SJSA1 (cell line): ENCODE data around the gene APC2. TPM values are rescaled to one million over a fixed set of nuclear protein-coding genes. Genes with fewer than 3 reads are reported as not detected.
"Not testable (repeated sequence)": the region's sequence is repeated elsewhere in the genome, so short reads cannot be mapped to it uniquely, and the experiment has no call there.

Source experiments
- DNase-seq, 2 experiments: peaks; one replicate each; pipeline ENCODE4 v3.0.0-alpha.2; 2015 to 2020; ENCODE audit warnings: low spot score in 2 of 2, low read depth in 1 of 2
- H3K27ac ChIP-seq: fragments of 250-450 bp; sonication (Bioruptor Pico); 2 replicates; pipeline ENCODE4 v1.5.1; 2020; ENCODE audit warnings: mild to moderate bottlenecking, moderate library complexity
- H3K27me3 ChIP-seq: fragments of 250-450 bp; sonication (Bioruptor Pico); replicated peaks from 2 replicates; pipeline ENCODE4 v1.5.1; 2020; ENCODE audit warnings: mild to moderate bottlenecking, moderate library complexity
- H3K36me3 ChIP-seq: fragments of 250-450 bp; sonication (Bioruptor Pico); 2 replicates; pipeline ENCODE4 v1.5.1; 2020; ENCODE audit warnings: mild to moderate bottlenecking
- H3K4me1 ChIP-seq: fragments of 250-450 bp; sonication (Bioruptor Pico); replicated peaks from 2 replicates; pipeline ENCODE4 v1.6.1; 2021; ENCODE audit warnings: mild to moderate bottlenecking
- H3K4me3 ChIP-seq: fragments of 250-450 bp; sonication (Bioruptor Pico); 2 replicates; pipeline ENCODE4 v1.5.1; 2020; ENCODE audit warnings: mild to moderate bottlenecking
- H3K9me3 ChIP-seq: fragments of 250-450 bp; sonication (Bioruptor Pico); replicated peaks from 2 replicates; pipeline ENCODE4 v1.5.1; 2020; ENCODE audit warnings: mild to moderate bottlenecking
- total RNA-seq: library from RNA; depleted of rRNA; stranded (reverse); fragments of >200 nt; shearing (Covaris generic); gene quantifications from 2 replicates; pipeline ENCODE4 v1.2.3, GENCODE V29; 2014

Gene APC2
- total RNA-seq, 1 experiment from 2014 or later, result not detected

DNA sequence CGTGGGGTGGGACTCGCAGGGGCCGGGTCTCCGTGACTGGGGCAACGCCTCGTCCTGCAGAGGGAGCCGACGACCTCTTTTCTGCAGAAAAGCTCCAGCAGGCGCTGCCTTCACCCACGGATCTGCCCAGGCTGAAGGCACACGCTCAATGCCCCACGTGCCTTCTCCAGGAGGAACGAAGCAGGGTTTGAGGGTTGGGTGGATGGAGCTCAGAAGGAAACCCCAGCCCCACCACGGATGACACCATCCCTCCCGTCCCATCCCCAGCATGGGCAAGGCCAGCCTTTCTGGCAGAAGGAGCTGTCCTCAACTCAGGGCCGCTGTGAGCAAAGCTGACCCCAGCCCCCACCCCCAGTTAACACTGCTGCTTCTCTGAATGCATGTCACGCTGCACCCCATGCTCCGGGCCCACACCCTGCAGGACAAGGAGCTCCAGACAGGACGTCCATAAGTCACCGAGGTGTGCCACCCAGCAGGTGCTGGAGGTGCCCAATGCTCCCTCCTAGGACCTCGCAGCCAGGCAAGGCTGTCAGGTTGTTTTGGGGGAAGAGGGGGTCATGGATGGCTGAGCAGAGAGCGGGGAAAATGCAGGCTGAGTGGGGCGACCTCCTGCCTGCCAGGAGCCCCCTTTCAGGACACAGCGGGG lies 21.7 kb downstream of the APC2 start:
- H3K9me3 ChIP-seq, result peaks cover 4% of the 10 kb centered on the region; the same call in 1 of the 2 replicates
- H3K4me1 ChIP-seq, result peaks cover 34% of the 10 kb centered on the region
- H3K27ac ChIP-seq, result no peak overlapping the region
- no peak overlapping the region for H3K4me3 ChIP-seq
- H3K36me3 ChIP-seq, result peaks cover 21% of the 10 kb centered on the region
- peaks cover 61% of the 10 kb centered on the region for H3K27me3 ChIP-seq
- DNase-seq, result no peak

DNA sequence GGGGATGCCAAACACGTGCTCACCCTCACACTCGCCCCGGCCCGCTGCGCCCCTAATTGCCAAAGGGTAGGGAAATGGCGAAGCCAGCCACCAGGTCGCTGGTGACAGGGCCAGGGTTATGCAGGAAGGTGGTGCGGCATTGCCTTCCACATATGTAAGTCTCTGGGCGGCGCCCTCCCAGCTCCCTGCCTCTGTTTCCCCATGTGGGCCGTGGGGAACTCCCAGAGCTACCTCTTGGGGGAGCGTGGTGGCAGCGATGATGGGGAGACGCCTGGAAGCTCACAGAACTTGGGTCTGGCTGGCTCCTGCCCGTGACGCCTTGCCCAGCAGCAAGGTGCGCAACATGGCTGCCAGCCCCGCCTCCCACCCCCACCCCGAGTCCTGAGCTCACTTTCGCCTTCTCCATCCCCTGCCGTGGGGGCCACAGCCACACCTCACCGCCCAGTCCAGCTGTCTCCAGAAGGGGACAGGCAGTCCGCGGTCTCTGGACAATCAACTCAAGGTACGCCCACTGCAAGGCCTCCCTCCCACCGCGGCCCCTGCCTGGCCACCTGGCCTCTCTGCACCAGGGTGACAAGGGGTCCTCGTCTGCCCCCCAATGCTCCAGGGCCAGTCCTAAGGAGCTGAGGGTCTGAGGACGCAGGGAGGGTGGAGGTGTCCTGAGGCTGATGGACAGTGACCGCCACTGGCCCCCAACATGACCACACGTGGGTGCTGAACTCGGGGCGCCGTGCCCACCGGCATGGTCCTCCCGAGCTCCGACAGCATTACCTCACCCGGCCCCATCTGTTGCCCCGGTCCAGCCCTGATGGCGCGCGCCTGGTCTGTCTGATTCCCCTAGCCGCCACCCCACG lies 22.5 kb downstream of the APC2 start:
- peaks cover 53% of the 10 kb centered on the region for H3K27me3 ChIP-seq
- no peak overlapping the region for H3K27ac ChIP-seq
- H3K4me3 ChIP-seq, result no peak overlapping the region
- peaks cover 4% of the 10 kb centered on the region; the same call in 1 of the 2 replicates for H3K9me3 ChIP-seq
- peaks cover 27% of the 10 kb centered on the region for H3K36me3 ChIP-seq
- H3K4me1 ChIP-seq, result peaks cover 34% of the 10 kb centered on the region
- DNase-seq, result no peak

DNA sequence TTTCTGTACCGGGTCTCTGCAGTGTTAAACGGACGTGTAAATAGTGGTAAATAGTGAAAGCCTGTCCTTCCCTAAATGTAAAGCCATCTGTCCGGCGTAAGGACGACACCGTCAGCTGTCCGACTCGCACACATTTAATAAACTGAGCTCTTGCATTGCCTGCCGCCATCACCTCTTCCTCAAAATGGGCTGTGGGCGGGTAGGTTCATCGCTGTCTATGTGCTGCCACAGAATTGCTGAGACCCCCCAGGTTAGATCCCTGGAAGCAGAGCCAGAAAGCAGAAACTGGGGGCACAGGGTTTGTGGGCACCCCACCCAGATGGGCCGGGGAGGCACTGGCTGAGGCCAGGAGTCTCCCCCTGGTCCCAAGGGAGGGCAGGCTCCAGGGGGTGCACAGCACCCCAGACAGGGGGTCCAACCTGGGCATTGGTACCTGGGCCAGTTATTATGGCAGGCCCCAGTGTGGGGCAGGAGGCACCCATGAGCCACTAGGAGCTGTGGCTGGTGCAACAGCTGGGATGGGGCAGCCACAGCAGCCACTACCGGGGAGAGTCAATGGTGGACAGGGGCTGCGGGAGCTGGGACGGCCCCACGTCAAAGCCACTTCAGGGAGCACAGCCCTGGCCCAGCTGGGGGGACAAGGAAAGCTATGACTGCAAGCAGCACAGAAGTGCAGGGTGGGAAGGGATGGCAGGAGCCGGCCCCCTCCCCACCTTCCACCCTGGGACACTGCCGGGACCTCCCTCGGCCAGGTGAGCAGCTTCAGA lies 23.3 kb downstream of the APC2 start:
- H3K9me3 ChIP-seq, result peaks cover 4% of the 10 kb centered on the region; the same call in 1 of the 2 replicates
- peaks cover 45% of the 10 kb centered on the region for H3K27me3 ChIP-seq
- peaks cover 35% of the 10 kb centered on the region for H3K4me1 ChIP-seq
- no peak overlapping the region for H3K27ac ChIP-seq
- peaks cover 28% of the 10 kb centered on the region for H3K36me3 ChIP-seq
- H3K4me3 ChIP-seq, result no peak overlapping the region
- DNase-seq, result no peak

DNA sequence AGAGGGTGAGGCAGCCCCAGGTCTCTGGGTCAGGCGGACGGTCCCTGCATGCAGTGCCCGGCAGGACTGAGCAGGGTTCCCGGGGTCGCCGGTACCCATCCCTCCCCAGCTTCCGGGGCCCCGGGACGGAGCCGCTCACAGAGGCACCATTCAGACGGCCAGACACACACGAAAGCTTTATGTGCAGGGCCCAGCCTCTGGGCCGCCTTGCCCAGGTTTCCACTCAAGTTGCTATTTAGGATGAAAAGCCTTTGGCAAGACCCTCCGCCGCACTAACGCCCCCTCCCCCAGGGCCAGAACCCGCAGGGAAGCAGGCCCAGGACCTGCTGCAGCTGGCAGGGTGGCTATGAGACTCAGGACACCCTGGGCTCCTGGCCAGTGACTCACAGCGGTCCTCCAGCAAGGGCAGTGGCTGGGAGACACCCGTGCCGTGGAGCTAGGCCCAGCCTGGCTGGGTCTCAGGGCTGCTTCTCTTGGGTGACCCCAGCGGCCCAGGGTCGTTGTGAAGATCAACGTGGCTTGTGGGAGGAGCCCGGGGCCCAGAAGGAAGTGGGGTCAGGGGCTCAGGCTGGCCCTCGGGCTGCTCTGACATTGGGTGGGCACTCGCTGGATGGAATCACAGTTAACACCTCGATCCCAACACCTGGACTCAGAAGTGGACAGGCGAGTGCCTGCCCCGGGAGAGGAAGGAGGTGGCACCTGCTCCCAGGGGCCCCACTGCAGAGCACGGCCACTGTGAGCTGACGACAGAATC lies 24.3 kb downstream of the APC2 start:
- H3K4me3 ChIP-seq, result no peak overlapping the region
- H3K36me3 ChIP-seq, result peaks cover 28% of the 10 kb centered on the region
- peaks cover 35% of the 10 kb centered on the region for H3K27me3 ChIP-seq
- no peak for DNase-seq
- no peak overlapping the region for H3K27ac ChIP-seq
- peaks cover 4% of the 10 kb centered on the region; the same call in 1 of the 2 replicates for H3K9me3 ChIP-seq
- peaks cover 28% of the 10 kb centered on the region for H3K4me1 ChIP-seq

DNA sequence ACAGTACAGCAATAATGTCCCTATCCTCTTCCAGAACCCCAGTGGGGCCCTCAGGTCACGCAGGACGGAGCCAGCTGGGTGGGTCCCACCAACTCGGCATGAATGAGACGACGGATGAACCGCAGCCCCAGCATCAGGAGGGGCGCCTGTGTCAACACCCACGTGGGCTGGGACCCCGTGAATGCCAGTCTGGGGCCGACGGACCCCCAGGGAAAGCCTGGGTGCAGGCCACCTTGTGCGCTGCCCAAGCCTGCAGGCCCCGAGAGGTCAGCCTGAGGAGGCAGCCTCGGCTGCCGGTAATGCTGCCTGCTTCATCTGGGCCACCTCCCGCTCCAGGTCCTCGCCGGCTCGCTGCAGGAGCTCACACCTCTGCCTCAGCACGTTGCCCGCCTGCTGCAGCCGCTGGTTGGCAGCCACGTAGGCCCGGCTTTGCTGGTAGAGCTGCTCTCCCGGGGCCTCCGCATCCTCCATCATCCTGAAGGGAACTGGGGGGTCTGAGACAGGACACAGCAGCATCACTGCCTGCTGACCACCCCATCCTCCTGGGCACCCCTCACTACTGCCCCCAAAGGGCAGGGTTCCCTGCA lies 24.9 kb downstream of the APC2 start:
- Histone ChIP-seq H3K4me1 (peaks cover 26% of the 10 kb centered on the region), H3K4me3 (no peak overlapping the region), H3K36me3 (peaks cover 26% of the 10 kb centered on the region), H3K9me3 (peaks cover 4% of the 10 kb centered on the region; the same call in 1 of the 2 replicates), H3K27me3 (peaks cover 31% of the 10 kb centered on the region), H3K27ac (no peak overlapping the region)
- DNase-seq, result no peak

DNA sequence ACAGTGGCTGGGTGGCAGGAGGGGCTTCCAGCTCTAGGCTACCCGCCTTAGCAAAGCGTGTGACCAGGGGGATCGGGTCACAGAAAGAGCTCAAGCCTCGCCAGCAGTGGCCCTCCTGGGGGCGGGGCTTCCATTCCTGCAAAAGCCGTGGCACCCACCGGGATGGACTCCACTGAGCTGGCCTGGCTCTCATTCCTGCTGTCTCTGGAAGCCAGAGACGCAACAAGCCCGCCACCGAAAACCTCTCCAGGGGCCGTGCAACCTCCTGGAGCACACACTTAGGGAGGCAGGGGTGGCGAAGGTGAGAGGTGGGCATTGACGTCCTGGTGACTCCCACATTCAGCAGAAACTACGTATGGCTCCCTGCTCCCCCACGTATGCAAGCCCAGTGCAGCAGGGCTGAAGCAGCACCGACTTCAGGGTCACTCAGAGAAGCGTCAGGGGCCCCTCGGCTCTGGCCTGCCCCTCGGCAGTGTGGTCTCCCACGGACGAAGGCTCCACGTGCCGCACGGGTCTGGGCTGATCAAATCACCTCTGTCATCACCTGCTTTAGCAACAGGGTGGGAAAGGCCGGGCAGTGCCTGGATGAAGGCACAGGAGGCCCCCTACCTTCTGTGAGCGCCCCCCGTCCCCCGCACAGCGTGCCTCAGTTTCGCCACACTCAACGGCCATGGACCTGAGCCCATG lies 26.0 kb downstream of the APC2 start:
- no peak for DNase-seq
- Histone ChIP-seq H3K27ac (no peak overlapping the region), H3K9me3 (no peaks in the 10 kb centered on the region), H3K4me1 (peaks cover 16% of the 10 kb centered on the region), H3K27me3 (peaks cover 21% of the 10 kb centered on the region), H3K4me3 (no peak overlapping the region), H3K36me3 (peaks cover 25% of the 10 kb centered on the region)

DNA sequence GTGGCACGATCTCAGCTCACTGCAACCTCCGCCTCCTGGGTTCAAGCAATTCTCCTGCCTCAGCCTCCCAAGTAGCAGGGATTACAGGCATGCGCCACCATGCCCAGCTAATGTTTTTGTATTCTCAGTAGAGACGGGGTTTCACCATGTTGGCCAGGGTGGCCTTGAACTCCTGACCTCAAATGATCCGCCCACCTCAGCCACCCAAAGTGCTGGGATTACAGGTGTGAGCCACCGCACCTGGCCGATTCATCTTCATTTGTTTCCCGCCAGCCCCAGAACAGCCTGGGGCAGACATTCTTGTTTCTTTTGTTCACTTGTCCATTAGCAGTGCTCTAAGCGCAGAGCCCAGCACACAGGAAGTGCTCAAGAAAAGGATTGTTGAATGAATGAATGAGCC lies 27.1 kb downstream of the APC2 start:
- not testable (repeated sequence) for H3K4me3 ChIP-seq, H3K9me3 ChIP-seq, H3K27me3 ChIP-seq, DNase-seq, H3K27ac ChIP-seq
- H3K36me3 ChIP-seq, result peaks cover 25% of the 10 kb centered on the region
- H3K4me1 ChIP-seq, result peaks cover 12% of the 10 kb centered on the region

DNA sequence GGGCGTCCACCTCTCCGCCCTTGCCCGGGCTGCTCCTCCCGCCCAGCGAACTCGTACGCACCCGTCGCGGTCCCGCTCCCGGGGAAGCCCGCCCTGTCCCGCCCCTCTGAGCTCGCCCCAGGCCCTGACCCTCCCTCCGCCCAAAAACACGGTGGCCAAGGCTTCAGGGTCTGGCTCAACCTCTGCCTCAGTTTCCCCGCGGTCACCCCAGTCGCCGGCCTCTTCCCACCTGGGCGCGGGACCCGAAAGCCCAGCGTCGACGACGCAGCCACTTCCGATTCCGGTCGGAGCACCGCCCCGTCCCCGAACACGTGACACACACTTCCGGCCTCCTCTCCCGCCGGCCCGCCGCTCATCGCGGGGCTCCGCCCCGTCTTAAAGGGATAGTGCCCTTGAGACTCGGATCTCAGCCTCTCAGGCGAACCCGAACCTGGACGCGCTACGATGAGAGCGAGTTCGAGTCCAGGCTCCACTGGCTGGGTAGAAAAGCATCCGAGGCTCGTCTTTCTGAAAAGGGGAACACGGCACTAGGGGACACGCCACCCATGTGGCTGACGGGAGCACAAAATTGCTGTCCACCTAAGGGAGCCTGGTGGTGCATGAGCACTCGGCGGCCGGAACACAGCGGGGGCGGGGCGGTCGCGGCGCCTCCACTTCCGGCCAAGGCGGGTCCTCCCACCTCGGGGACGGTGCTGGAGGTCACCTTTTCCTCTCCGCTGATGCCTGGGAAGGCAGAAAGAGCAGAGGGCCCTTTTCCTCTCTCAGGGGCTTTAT lies 29.2 kb downstream of the APC2 start, which contains the start of gene C19orf25:
Gene C19orf25, minus strand, starts transcription at position 282 of the 774 bp plus-strand sequence. CDS start 312 bp downstream, outside the sequence.
- Histone ChIP-seq H3K36me3 (peaks cover 25% of the 10 kb centered on the region), H3K27me3 (no peaks in the 10 kb centered on the region), H3K4me1 (peaks cover 12% of the 10 kb centered on the region), H3K9me3 (no peaks in the 10 kb centered on the region), H3K27ac (peak within 1 kb of the TSS; percentile 33), H3K4me3 (peak within 1 kb of the TSS; percentile 55)
- peak; percentile 96 for DNase-seq

DNA sequence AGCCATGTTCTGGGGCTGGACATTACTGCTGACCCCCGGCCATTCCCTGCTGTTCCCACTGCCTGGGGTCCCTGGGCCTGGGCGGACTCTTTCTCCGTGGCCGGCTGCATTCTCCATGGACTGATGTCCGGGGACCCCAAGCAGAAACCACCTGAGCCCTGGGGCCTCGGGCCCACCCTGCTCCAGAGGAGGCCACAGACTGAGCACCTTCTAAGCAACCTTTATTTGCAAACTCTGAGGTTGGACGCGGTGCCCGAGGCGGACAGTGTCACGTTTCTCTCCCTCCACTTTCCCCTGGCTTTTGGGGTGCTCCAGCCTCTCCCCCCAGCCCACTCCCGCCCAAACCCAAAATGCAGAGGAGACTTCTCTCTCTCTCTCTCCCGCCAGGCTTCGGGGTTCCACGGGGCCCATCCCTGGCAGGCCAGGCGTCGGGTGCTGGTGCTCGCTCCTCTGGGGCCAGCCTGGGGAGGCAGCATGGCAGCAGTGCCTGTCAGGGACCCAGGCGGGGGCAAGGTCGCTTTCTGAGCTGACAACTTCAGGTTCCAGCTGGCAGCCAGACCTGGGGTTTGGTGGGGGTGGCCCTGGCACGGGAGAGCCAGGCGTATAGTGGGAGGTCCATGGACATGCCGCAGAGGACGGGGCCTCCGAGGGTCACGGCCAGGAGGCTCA lies 31.4 kb downstream of the APC2 start:
- Histone ChIP-seq H3K36me3 (peaks cover 9% of the 10 kb centered on the region; the same call in 1 of the 2 replicates), H3K27me3 (no peaks in the 10 kb centered on the region), H3K9me3 (no peaks in the 10 kb centered on the region), H3K27ac (no peak overlapping the region), H3K4me1 (peaks cover 12% of the 10 kb centered on the region), H3K4me3 (no peak overlapping the region)
- no peak for DNase-seq

DNA sequence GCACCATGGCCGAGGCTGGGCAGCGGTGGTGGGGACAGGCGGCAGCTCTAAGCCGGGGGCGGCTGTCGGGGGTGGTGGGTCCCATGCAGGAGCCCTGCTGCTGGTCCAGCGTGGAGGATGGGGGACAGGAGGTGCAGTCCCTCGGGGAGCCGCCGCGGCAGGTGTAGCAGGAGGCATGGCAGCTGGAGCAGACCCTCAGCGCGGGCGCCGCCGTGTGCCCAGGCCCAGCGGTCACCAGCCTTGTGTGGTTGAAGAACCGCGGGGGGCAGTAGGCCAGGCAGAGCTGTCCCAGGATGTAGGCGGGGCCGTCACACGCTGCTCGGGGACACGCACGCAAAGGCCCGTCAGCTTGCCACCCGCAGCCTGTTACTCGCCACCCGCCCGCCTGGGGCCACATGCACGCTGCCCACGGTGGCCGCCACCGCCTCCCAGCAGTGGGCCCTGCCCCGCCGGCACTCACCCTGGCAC lies 32.0 kb downstream of the APC2 start:
- no peak for DNase-seq
- H3K9me3 ChIP-seq, result no peaks in the 10 kb centered on the region
- no peak overlapping the region for H3K4me3 ChIP-seq
- peaks cover 5% of the 10 kb centered on the region; the same call in 1 of the 2 replicates for H3K36me3 ChIP-seq
- H3K27me3 ChIP-seq, result no peaks in the 10 kb centered on the region
- H3K27ac ChIP-seq, result no peak overlapping the region
- H3K4me1 ChIP-seq, result peaks cover 12% of the 10 kb centered on the region

DNA sequence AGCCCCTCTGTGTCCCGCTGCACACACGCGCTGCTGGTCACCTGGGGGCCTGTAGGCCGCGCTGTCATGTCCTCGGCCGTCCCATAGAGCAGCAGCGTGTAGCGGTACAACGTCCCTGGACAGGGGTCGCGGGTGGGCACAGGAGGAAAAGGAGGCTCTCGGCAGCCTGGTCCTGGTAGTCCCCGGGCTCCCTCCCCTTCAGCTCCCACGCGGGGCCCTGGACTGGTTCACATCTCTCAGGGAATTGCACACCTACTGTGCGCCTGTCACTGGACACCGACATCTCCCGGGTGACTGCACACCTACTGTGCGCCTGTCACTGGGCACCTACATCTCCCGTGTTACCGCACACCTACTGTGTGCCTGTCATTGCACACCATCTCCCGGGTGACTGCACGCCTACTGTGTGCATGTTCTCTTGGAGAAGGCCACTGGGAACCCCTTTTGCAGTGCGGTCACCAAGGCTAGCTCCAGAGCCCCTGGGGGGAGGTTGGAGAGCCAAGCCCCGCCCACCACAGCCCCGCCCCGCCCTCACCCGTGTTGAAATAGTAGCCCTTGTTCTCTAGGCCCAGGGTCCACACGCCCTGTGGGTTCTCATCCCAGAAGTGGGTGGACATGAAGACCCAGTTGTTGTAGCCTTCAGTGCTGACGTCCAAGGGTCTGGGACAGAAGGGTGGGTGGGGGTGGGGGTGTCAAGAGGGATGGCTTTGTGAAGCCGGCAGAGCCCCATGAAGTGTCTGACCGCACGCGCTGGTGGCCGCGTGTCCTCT lies 32.6 kb downstream of the APC2 start:
- Histone ChIP-seq H3K4me3 (no peak overlapping the region), H3K9me3 (no peaks in the 10 kb centered on the region), H3K36me3 (0 out of 2 replicates have a peak, but pooled peaks cover under 1% of the 10 kb centered on the region), H3K27ac (no peak overlapping the region), H3K27me3 (no peaks in the 10 kb centered on the region), H3K4me1 (peaks cover 12% of the 10 kb centered on the region)
- no peak for DNase-seq
